GM19099 (cell line): ENCODE results near the gene FAM149A.

Experiments used
- POLR2A ChIP-seq: IDR thresholded peaks from 3 replicates; pipeline ENCODE4 v1.6.1; 2011; ENCODE audit warnings: low read depth; ENCODE audit not compliant: insufficient read length; ENCODE audit errors: extremely low read depth

The FAM149A gene

GRCh38 chr4:186104114-186104889 is at the start of gene FAM149A:
TSS of gene FAM149A (plus strand) at chr4:186104704.
- TF ChIP-seq POLR2A = no peak

GRCh38 chr4:186058253-186058979 is 46.1 kb upstream of the FAM149A start:
- no peak for TF ChIP-seq POLR2A

GRCh38 chr4:186058980-186059316 is 45.6 kb upstream of the FAM149A start:
- TF ChIP-seq POLR2A = no peak

- TF ChIP-seq POLR2A = no peak
These were observed 42.6 kb upstream of the FAM149A start for GRCh38 chr4:186061921-186062320.

- TF ChIP-seq POLR2A = no peak
These were observed 36.6 kb upstream of the FAM149A start for GRCh38 chr4:186067757-186068385.

- no peak for TF ChIP-seq POLR2A
These were observed 35.7 kb upstream of the FAM149A start, which contains the start of gene TLR3 for GRCh38 chr4:186068581-186069348. TSS of gene TLR3 (plus strand) at chr4:186069156. CDS start at chr4:186076620, 7,464 bp downstream.

GRCh38 chr4:186069729-186070128 is 34.8 kb upstream of the FAM149A start:
- TF ChIP-seq POLR2A = no peak

- TF ChIP-seq POLR2A = no peak
These were observed 32.0 kb upstream of the FAM149A start for GRCh38 chr4:186072516-186072915.

- no peak for TF ChIP-seq POLR2A
These were observed 30.3 kb upstream of the FAM149A start for GRCh38 chr4:186074189-186074588.

GRCh38 chr4:186078981-186079638 is 25.4 kb upstream of the FAM149A start:
- TF ChIP-seq POLR2A = no peak

- TF ChIP-seq POLR2A = no peak
These were observed 24.8 kb upstream of the FAM149A start for GRCh38 chr4:186079694-186080093.

GRCh38 chr4:186081202-186081807 is 23.2 kb upstream of the FAM149A start:
- no peak for TF ChIP-seq POLR2A

GRCh38 chr4:186082221-186082620 is 22.3 kb upstream of the FAM149A start:
- TF ChIP-seq POLR2A = no peak

GRCh38 chr4:186088523-186088922 is 16.0 kb upstream of the FAM149A start:
- TF ChIP-seq POLR2A = no peak

- no peak for TF ChIP-seq POLR2A
These were observed 12.2 kb upstream of the FAM149A start for GRCh38 chr4:186092296-186092695.

GRCh38 chr4:186095406-186095805 is 9.1 kb upstream of the FAM149A start:
- TF ChIP-seq POLR2A = no peak
